K562 (cell line): Measurements from ENCODE around the gene BTBD2. TPM values are rescaled to one million over a fixed set of nuclear protein-coding genes. Genes with fewer than 3 reads are reported as not detected.
A peak's percentile ranks its signal among the peaks of the same experiment; 100 is the strongest.

Experiments used
- ATAC-seq: fragments of 200-7000 bp; cut with Tn5 transposase; 3 replicates; pipeline ENCODE4 v1.9.1; 2020; ENCODE audit warnings: moderate library complexity
- BruUV-seq: library from RNA; stranded (reverse); fragments of 400-500 nt; replicated peaks from 2 replicates; lab custom pipeline; 2021; lab: Mats Ljungman, UMichigan
- CTCF ChIA-PET: fragments of 300-600 bp; formaldehyde crosslinking; extraction: SDS; loops from one replicate; lab custom pipeline; 2021; ENCODE audit warnings: low intra/inter-chr PET ratio; lab: Yijun Ruan, JAX
- POLR2A ChIA-PET: fragments of 300-600, 350-650 bp; sonication (Branson Sonifier 250); formaldehyde crosslinking; extraction: SDS; loops from one replicate; lab custom pipeline; 2021; ENCODE audit warnings: antibody characterized with exemption, inconsistent platforms; lab: Yijun Ruan, JAX
- DNase-seq, 4 experiments: peaks; one replicate each; pipeline versions ENCODE4 v3.0.0 to v3.0.0-alpha.2; 2011 to 2018; ENCODE audit warnings: low spot score in 3 of 4, mixed read lengths in 3 of 4; ENCODE audit errors: extremely low read depth in 1 of 4
- FAIRE-seq: peaks from 2 replicates; lab custom pipeline; 2011; peaks lifted over from hg19 to GRCh38; lab: Jason Lieb, UNC
- H2AFZ ChIP-seq: 2 replicates; pipeline ENCODE4 v1.6.0; 2011; ENCODE audit warnings: low read depth, low read length, control low read depth, inconsistent platforms
- H3K27ac ChIP-seq: fragments of 200-600 bp; 3 replicates; pipeline ENCODE4 v1.8.0; 2011; ENCODE audit warnings: low read depth, mild to moderate bottlenecking, control low read depth, inconsistent platforms, low read length, moderate library complexity, mixed read lengths; ENCODE audit errors: extremely low read depth
- H3K27me3 ChIP-seq, 2 experiments: fragments of 300-600 bp in 1 of 2; 2 replicates in 1 of 2; 3 replicates in 1 of 2; pipeline versions ENCODE4 v1.6.0 to v1.8.0; 2011; ENCODE audit warnings: inconsistent platforms in 2 of 2, low read length in 2 of 2, mild to moderate bottlenecking in 1 of 2, mixed read lengths in 1 of 2, moderate library complexity in 1 of 2; ENCODE audit not compliant: control insufficient read depth in 2 of 2, insufficient read depth in 2 of 2
- H3K36me3 ChIP-seq: fragments of 300-600 bp; 3 replicates; pipeline ENCODE4 v1.8.0; 2011; ENCODE audit warnings: mild to moderate bottlenecking, low read length, inconsistent platforms; ENCODE audit not compliant: control insufficient read depth, insufficient read depth
- H3K4me1 ChIP-seq, 2 experiments: fragments of 200-600 bp in 1 of 2; replicated peaks in 1 of 2; 2 replicates in 1 of 2; 3 replicates in 1 of 2; pipeline versions ENCODE4 v1.5.1 to v1.8.0; 2011; ENCODE audit warnings: inconsistent platforms in 2 of 2, low read length in 2 of 2, mild to moderate bottlenecking in 1 of 2, mixed read lengths in 1 of 2, moderate library complexity in 1 of 2; ENCODE audit not compliant: control insufficient read depth in 2 of 2, insufficient read depth in 2 of 2
- H3K4me2 ChIP-seq: 2 replicates; pipeline ENCODE4 v1.6.1; 2011; ENCODE audit warnings: low read length, control low read depth, inconsistent platforms, mixed read lengths; ENCODE audit not compliant: insufficient read depth
- H3K4me3 ChIP-seq: fragments of 200-600 bp; sonication (generic), shearing (Covaris generic); 2 replicates; pipeline ENCODE4 v1.5.1; 2016; ENCODE audit warnings: control low read depth, inconsistent platforms
- H3K79me2 ChIP-seq: fragments of 200-600 bp; 3 replicates; pipeline ENCODE4 v1.8.0; 2011; ENCODE audit warnings: low read length, inconsistent platforms; ENCODE audit not compliant: control insufficient read depth, insufficient read depth
- H3K9ac ChIP-seq, 2 experiments: 2 replicates each; pipeline versions ENCODE4 v1.6.0 to v1.6.1; 2011; ENCODE audit warnings: low read depth in 2 of 2, low read length in 2 of 2, control low read depth in 1 of 2, inconsistent platforms in 1 of 2, mild to moderate bottlenecking in 1 of 2, mixed read lengths in 1 of 2; ENCODE audit not compliant: insufficient read depth in 1 of 2
- H3K9me1 ChIP-seq: one replicate; pipeline ENCODE4 v1.6.0; 2011; ENCODE audit warnings: inconsistent platforms, mild to moderate bottlenecking, low read length, moderate library complexity; ENCODE audit not compliant: control insufficient read depth, insufficient read depth
- H3K9me3 ChIP-seq: replicated peaks from 2 replicates; pipeline ENCODE4 v1.5.1; 2011; ENCODE audit warnings: low read depth, low read length, inconsistent platforms; ENCODE audit not compliant: control insufficient read depth, insufficient read depth
- H4K20me1 ChIP-seq: replicated peaks from 2 replicates; pipeline ENCODE4 v1.6.1; 2011; ENCODE audit warnings: low read length, inconsistent platforms, mixed read lengths; ENCODE audit not compliant: control insufficient read depth, insufficient read depth
- BACH1 ChIP-seq: fragments of 200-800 bp; sonication (Bioruptor generic); IDR thresholded peaks from 2 replicates; pipeline ENCODE4 v1.6.1; 2016; ENCODE audit warnings: missing genetic modification characterization, missing compliant biosample characterization
- POLR2G ChIP-seq: fragments of 200-400 bp; formaldehyde crosslinking; IDR thresholded peaks from 2 replicates; pipeline ENCODE4 v1.6.1; 2017; ENCODE audit warnings: low read depth, mild to moderate bottlenecking, antibody characterized with exemption, low read length, moderate library complexity
- ZBTB33 ChIP-seq: sonication (generic); formaldehyde crosslinking; IDR thresholded peaks from 2 replicates; pipeline ENCODE4 v1.8.1; 2023; ENCODE audit warnings: mild to moderate bottlenecking, missing genetic modification reagents
- WGBS: fragments of 100-300 bp; shearing (Covaris generic); methylation state at CpG from one replicate; pipeline ENCODE4 v1.1.6; 2016; ENCODE audit warnings: low coverage, mixed read lengths; ENCODE audit not compliant: insufficient coverage; ENCODE audit errors: missing lambda C conversion rate; 5-methylcytosine and 5-hydroxymethylcytosine counted together
- in situ Hi-C: fragments of 300-500 bp; cut with MboI; formaldehyde crosslinking; loops from 4 replicates; pipeline ENCODE4 v1.15.0; 2018; ENCODE audit warnings: inconsistent platforms, mixed read lengths
- intact Hi-C: fragments of 100-400 bp; cut with micrococcal nuclease; formaldehyde crosslinking; loops from 2 replicates; pipeline ENCODE4 v1.14.2; 2022
- polyA plus RNA-seq, 8 experiments: library from polyadenylated mRNA; depleted of rRNA in 4 of 8; stranded (reverse) in 5 of 8; unstranded in 3 of 8; fragments of >200 nt; fragmentation: Nextera tagmentation in 2 of 8; fragmentation: Illumina TruSeq in 1 of 8; extraction: Ambion mirVana in 2 of 8; extraction: Trizol in 1 of 8; gene quantifications; 2 replicates each; pipeline versions ENCODE4 v1.2.1 to v1.2.3, GENCODE V29; 2011 to 2014; ENCODE audit warnings: inconsistent platforms in 1 of 8, missing spikeins in 1 of 8
- total RNA-seq, 7 experiments: library from RNA; depleted of rRNA in 6 of 7; stranded (reverse); fragments of >200 nt in 6 of 7; fragmentation: Illumina TruSeq in 2 of 7; extraction: Trizol in 2 of 7; gene quantifications; 2 replicates each; pipeline versions ENCODE4 v1.2.1 to v1.2.3, GENCODE V29; 2011 to 2021; ENCODE audit warnings: low replicate concordance in 1 of 7

The BTBD2 gene
- total and polyA plus RNA-seq, 9 of the 15 experiments (the other 6 are each of a cell fraction or from before 2014, with no cell fraction given) = 0.10 to 15.6 (median 6.9) TPM

GRCh38 chr19:1961000-1961883, 54.3 kb downstream of the BTBD2 start (continued):
- TF ChIP-seq POLR2G = peak; percentile 47

DNA sequence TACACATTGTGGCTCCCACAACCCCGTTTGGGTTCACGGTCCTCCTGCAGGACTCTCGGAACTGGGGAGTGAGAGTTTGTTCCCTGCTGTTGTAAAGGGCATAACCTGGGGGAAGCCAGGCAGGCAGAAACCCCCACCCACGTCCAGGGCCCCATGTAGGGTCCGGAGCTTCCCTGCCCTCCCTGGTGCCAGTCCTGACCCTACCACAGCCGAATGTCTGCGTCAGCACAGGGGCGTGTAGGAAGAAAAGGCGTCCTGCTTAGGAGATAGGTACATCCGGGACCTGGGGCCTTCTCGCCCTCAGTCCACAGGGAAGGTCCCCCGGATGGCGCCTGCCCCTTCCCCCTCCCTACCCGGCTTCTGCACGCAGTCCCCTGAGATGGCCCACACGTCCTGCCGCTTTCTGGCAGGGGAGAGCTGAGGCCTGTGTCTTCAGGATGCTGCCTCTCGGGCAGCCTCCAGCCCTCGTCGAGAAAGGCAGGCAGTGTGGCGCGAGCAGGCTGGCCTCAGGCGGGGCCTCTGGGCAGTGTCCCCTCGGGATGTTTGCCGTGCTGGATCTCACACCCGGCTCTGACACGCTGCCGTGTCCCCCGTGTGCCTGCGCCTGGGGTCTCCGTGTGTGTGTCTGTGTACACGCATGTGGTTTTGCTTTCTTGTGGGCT, 55.5 kb downstream of the BTBD2 start:
- peak overlapping the region in 1 of 2 experiments; percentile 66; a peak in 1 of 4 replicates for H3K9ac ChIP-seq
- H3K79me2 ChIP-seq = peaks cover 57% of the 10 kb centered on the region
- peaks cover 9% of the 10 kb centered on the region for H4K20me1 ChIP-seq
- no peaks in the 10 kb centered on the region for H3K9me1 ChIP-seq
- H3K36me3 ChIP-seq = peaks cover 27% of the 10 kb centered on the region; the same call in 2 of the 3 replicates
- no peak overlapping the region for H3K4me3 ChIP-seq
- TF ChIP-seq BACH1 (tag) = no peak
- 0 out of 2 replicates have a peak, but pooled peaks have one; percentile 6 for TF ChIP-seq ZBTB33 (CRISPR knock-in tag)
- TF ChIP-seq POLR2G = 0 out of 2 replicates have a peak, but pooled peaks have one; percentile 21
- ATAC-seq (no peak), DNase-seq (no peak), FAIRE-seq (no peak)
- H3K9me3 ChIP-seq = no peaks in the 10 kb centered on the region
- no peak overlapping the region for H3K27ac ChIP-seq
- H3K27me3 ChIP-seq = no peaks in the 10 kb centered on the region
- ChIA-PET POLR2A (no interaction called here), CTCF (no interaction called here)
- H3K4me1 ChIP-seq = peaks cover 0 to 48% of the 10 kb centered on the region in 2 experiments; a peak in 2 of 5 replicates
- in situ Hi-C loops (no loop called here), intact Hi-C loops (no loop called here)
- 96% methylated on average over 19 of the region's 32 CpGs for WGBS
- no TSS peak for BruUV-seq
- H2AFZ ChIP-seq = no peak overlapping the region
- H3K4me2 ChIP-seq = no peak overlapping the region
